HuH-7 (cell line): ENCODE data around the gene VNN1.
"Not testable (repeated sequence)": the region's sequence is repeated elsewhere in the genome, so short reads cannot be mapped to it uniquely, and the experiment has no call there.

ENCODE experiments used
- DNase-seq: peaks from one replicate; pipeline ENCODE4 v3.0.0; 2011; ENCODE audit warnings: low spot score

The VNN1 gene

DNA sequence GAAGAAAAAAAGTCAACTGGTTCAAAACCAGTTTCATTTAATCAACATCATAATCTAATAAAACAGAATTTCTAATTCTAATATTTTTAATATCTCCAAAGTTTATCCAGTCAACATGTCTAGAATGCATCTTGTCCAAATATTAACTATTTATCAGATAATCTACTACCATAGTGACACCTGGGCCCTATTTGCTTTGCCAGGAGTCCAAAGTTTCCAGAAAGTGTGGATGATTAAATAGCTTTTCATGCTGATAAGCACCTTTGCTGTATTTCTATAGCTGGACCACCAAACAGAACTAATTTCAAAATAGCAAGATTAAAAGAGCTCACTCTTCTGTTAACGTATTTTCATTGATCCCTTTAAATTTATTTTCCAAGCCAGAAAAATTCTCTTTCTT, 42.6 kb downstream of the VNN1 start:
- no peak for DNase-seq

- peak; percentile 32 for DNase-seq
Measured at GRCh38 chr6:132669690-132670291, 44.1 kb downstream of the VNN1 start.

DNA sequence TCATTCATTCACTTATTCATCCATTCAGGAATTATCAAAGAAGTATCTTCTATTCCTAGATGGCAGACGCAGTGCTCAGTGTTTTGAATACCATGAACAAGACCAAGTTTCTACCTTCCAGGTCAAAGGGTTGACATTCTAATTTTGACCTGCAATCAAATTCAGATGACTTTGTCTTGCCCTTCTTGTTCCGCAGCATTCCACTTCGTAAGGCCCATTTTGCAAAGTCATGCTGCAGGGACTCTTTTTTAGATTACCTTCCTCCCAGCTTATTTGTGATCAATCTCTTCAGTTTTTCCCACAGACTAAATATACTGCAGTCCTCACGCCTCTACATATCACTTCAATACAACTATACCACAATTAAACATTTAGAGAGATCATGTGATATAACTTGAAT, 47.7 kb downstream of the VNN1 start:
- no peak for DNase-seq

DNA sequence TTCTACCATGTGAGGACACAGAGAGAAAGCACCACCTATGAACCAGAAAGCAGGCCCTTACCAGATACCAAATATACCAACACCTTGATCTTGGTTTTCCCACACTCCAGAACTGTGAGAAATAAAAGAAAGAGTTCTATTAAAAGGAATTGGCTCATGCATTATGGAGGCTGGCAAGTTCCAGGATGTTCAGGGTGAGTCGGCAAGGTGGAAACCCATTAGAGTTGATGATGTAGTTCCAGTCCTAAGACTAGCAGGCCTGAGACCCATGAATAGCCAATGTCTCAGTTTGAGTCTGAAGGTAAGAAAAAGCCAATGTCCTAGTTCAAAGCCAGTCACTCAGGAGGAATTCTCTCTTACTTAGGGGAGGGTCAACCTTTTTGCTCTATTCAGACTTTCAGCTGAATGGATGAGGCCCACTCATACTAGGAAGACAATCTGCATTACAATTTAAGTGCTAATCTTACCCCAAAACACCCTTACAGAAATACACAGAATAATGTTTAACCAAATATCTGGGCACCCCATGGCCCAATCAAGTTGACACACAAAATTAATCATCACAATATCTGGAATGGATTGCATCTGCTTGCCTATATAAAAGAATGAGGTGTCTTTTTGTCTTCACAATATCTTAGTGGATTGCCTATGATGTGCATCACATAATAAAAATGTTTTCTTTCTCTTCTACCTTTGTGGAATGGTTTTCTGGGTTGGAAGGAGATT, 49.4 kb downstream of the VNN1 start:
- no peak for DNase-seq

DNA sequence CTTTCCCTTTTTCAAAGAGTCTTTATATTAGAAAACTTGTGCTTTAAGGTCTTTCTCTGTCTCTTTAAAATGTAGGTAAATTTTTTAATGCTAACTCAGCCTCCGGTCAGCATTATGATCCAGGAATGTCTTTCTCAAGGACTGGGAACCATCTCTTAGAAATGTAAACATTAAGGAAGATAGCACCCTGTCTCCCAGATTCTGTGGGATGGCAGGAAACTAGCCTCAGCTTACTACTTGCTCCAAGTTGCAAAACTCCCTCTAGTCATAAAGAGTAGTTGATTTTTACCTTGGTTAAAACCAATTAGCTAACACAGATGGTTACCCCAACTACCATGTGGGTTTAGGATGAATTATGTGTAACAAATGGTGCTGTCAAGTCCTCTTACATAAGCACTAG, 50.2 kb downstream of the VNN1 start:
- no peak for DNase-seq

DNA sequence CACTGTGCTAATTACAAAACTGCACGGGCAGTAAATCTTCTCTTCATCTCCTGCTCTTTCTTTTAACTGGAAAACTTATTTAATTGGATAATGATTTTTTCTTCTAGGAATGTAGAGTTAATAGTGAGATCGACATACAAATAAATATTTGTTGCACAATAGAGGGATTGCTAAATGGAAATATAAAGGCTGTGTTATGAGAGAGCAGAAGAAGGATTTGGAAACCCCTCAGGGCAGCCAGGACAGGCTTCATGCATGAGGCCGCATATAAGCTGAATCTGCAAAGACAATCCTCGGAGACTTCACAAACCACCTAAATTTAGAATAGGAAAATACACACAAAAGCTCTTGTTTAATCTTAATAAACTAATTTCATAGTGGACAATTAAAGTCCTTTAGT, 51.9 kb downstream of the VNN1 start:
- no peak for DNase-seq

- no peak for DNase-seq
Measured at GRCh38 chr6:132659082-132659481, 54.8 kb downstream of the VNN1 start, which contains the start of gene TAAR1. TAAR1 (minus strand) TSS chr6:132659182; CDS start chr6:132646003, 13,179 bp downstream.

- no peak for DNase-seq
Measured at GRCh38 chr6:132651062-132651461, 62.8 kb downstream of the VNN1 start.

- DNase-seq, result no peak
Measured at GRCh38 chr6:132650429-132650828, 63.4 kb downstream of the VNN1 start.

- DNase-seq, result no peak
Measured at GRCh38 chr6:132648828-132649227, 65.0 kb downstream of the VNN1 start.

DNA sequence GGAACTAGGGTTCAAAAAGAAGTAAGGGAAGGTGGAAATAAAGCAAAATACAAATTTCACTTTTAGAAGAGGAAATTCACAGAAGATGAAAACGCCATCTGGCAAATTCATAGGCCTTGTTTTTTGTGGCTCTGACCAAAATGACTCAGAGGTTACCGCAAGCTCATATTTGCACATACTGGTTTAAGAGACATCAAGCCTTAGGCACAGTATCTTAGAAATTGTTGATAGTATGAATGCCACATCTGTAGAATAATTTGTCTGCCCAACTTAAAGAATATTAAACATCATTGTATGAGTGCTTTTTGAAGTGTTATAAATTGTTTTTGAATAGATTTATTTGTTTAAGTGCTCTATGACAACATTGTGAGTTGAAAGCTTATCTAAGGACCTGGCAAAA, 65.5 kb downstream of the VNN1 start:
- no peak for DNase-seq

GRCh38 chr6:132643547-132643946, 70.3 kb downstream of the VNN1 start:
- no peak for DNase-seq

DNA sequence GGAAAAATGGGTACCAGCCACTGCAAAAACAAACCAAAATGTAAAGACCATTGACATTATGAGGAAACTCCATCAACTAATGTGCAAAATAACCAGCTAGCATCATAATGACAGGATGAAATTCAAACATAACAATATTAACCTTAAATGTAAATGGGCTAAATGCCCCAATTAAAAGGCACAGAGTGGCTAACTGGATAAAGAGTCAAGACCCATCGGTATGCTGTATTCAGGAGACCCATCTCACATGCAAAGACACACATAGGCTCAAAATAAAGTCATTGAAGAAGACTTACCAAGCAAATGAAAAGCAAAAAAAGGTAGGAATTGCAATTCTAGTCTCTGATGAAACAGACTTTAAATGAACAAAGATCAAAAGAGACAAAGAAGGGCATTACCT, 76.7 kb downstream of the VNN1 start:
- DNase-seq, result not testable (repeated sequence)

DNA sequence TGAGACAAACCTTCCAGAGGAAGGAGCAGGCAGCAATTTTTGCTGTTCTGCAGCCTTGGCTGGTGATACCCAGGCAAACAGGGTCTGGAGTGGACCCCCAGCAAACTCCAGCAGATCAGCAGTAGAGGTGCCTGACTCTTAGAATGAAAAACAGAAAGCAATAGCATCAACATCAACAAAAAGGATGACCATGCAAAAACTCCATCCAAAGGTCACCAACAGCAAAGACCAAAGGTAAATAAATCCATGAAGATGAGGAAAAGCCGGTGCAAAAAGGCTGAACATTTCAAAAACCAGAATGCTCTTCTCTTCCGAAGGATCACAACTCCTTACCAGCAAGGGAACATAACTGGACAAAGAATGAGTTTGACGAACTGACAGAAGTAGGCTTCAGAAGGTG, 77.9 kb downstream of the VNN1 start:
- not testable (repeated sequence) for DNase-seq

DNA sequence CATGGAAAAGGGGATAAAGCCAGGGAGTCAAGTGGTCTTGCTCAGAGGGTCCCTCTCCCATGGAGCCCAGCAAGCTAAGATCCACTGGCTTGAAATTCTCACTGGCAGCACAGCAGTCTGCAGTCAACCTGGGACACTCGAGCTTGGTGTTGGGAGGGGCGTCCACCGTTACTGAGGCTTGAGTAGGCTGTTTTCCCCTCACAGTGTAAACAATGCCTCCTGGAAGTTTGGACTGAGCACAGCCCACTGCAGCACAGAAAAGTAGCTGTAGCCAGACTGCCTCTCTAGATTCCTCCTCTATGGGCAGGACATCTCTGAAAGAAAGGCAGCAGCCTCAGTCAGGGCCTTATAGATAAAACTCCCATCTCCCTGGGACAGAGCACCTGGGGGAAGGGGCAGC, 78.6 kb downstream of the VNN1 start:
- not testable (repeated sequence) for DNase-seq

DNA sequence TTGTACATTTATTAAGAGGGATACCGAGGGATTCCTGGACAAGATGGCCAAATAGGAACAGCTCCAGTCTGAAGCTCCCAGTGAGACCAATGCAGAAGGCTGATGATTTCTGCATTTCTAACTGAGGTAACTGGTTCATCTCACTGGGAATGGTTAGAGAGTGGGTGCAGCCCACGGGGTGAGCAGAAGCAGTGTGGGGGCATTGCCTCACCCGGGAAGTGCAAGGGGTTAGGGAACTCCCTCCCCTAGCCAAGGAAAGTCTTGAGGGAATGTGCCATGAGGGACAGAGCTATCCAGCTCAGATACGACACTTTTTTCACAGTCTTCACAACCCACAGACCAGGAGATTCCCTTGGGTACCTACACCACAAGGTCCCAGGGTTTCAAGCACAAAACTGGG, 79.1 kb downstream of the VNN1 start:
- DNase-seq, result no peak

- no peak for DNase-seq
Measured at GRCh38 chr6:132633362-132633761, 80.5 kb downstream of the VNN1 start.
